ENCODE data around the gene GABRB1. TPM values are rescaled to one million over a fixed set of nuclear protein-coding genes. Genes with fewer than 3 reads are reported as not detected.

Gene GABRB1
- total RNA-seq, 4 donors from 2014 or later = not detected

DNA sequence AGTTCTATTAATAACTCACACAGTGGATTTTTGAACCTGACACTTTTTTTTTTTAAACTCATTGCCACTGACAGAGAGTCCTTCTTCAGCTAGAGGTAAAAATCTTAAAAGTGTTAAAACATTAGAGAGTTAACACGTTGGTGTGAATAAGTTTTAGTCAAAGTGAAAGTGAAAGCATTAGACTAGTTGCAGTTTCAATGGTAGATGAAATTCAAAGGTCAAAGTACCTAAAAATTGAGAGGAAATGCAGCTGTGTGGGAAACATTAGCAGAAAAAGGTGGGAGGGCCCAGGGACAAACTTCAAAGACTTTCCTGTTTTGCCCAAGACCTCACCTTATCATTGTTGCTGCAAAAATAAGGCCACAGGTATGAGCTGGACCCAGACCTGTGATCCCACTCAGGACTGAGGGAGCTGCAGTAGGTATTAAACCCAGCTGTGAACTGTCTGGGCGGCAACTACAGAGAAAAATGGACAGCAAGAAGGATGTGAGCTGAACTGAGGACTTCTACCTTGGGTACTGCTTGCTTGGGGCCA is 20.4 kb upstream of the GABRB1 start:
- Histone ChIP-seq H3K36me3 (no peaks in the 10 kb centered on the region), H3K4me1 (peaks cover 0 to 8% (median 0%) of the 10 kb centered on the region in 3 donors), H3K4me3 (no peak overlapping the region), H3K27me3 (no peaks in the 10 kb centered on the region), H3K9me3 (no peaks in the 10 kb centered on the region), H3K27ac (no peak overlapping the region)
- TF ChIP-seq EP300 (IDR thresholded peaks at IDR 0.05) = no peak
- no peak for TF ChIP-seq POLR2A (IDR thresholded peaks at IDR 0.05)
- no peak for TF ChIP-seq POLR2AphosphoS5 (IDR thresholded peaks at IDR 0.05)
- TF ChIP-seq, protein P1, sequence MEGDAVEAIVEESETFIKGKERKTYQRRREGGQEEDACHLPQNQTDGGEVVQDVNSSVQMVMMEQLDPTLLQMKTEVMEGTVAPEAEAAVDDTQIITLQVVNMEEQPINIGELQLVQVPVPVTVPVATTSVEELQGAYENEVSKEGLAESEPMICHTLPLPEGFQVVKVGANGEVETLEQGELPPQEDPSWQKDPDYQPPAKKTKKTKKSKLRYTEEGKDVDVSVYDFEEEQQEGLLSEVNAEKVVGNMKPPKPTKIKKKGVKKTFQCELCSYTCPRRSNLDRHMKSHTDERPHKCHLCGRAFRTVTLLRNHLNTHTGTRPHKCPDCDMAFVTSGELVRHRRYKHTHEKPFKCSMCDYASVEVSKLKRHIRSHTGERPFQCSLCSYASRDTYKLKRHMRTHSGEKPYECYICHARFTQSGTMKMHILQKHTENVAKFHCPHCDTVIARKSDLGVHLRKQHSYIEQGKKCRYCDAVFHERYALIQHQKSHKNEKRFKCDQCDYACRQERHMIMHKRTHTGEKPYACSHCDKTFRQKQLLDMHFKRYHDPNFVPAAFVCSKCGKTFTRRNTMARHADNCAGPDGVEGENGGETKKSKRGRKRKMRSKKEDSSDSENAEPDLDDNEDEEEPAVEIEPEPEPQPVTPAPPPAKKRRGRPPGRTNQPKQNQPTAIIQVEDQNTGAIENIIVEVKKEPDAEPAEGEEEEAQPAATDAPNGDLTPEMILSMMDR (IDR thresholded peaks at IDR 0.05) = no peak
- 29 to 53% methylated on average over 1 to 2 of the region's 2 CpGs for WGBS, 2 donors (ENCODE audit: low coverage in 1 of 2)
- no peak for ATAC-seq

DNA sequence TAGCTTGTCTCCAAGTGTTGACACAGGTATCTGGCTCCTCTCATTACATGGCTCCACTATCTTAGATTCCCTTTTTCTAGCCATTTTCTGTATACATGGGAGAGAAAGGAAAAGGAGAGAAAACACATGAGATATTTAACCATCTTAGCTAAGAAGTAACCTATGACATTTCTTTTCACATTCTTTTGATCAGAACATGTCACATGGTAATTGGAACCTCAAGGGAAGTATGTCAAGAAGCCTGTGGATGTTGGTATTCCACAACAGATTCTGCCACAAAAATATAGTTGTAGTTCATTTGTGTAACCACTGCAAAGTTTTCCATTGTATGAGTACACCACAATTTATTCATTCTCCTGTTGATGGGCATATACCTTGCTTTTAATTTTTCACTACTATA is 18.7 kb upstream of the GABRB1 start:
- Histone ChIP-seq H3K27me3 (no peaks in the 10 kb centered on the region), H3K4me3 (no peak overlapping the region), H3K27ac (no peak overlapping the region), H3K36me3 (no peaks in the 10 kb centered on the region), H3K9me3 (no peaks in the 10 kb centered on the region), H3K4me1 (peaks cover 0 to 8% (median 0%) of the 10 kb centered on the region in 3 donors)
- no peak for TF ChIP-seq POLR2A (IDR thresholded peaks at IDR 0.05)
- TF ChIP-seq, protein P1 (IDR thresholded peaks at IDR 0.05) = no peak
- no peak for TF ChIP-seq EP300 (IDR thresholded peaks at IDR 0.05)
- no peak for TF ChIP-seq POLR2AphosphoS5 (IDR thresholded peaks at IDR 0.05)
- no peak for ATAC-seq

DNA sequence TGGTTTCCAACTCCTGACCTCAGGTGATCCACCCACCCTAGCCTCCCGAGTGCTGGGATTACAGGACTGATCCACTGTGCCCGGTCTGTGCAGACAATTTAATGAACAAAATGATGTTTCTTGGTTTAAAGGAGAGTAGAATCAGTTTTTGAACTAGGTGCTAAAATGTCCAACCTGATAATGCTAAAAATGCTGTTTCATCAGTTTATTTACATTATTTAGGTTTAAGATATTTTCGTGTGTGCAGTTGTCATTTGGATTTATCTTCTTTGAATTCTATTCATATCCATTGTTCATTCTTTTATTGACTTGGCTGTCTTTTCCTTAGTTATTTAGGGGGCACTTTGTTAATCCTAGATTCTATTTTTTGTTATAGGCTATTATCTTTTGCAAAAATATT is 18.0 kb upstream of the GABRB1 start:
- ATAC-seq = no peak
- Histone ChIP-seq H3K4me3 (no peak overlapping the region), H3K27ac (no peak overlapping the region), H3K27me3 (no peaks in the 10 kb centered on the region), H3K4me1 (peaks cover 0 to 8% (median 0%) of the 10 kb centered on the region in 3 donors), H3K36me3 (no peaks in the 10 kb centered on the region), H3K9me3 (no peaks in the 10 kb centered on the region)
- 69 to 84% methylated on average over 3 of the region's 3 CpGs for WGBS, 2 donors (ENCODE audit: low coverage in 1 of 2)
- no peak for TF ChIP-seq EP300 (IDR thresholded peaks at IDR 0.05)
- TF ChIP-seq POLR2A (IDR thresholded peaks at IDR 0.05) = no peak
- TF ChIP-seq, protein P1 (IDR thresholded peaks at IDR 0.05) = no peak
- TF ChIP-seq POLR2AphosphoS5 (IDR thresholded peaks at IDR 0.05) = no peak

DNA sequence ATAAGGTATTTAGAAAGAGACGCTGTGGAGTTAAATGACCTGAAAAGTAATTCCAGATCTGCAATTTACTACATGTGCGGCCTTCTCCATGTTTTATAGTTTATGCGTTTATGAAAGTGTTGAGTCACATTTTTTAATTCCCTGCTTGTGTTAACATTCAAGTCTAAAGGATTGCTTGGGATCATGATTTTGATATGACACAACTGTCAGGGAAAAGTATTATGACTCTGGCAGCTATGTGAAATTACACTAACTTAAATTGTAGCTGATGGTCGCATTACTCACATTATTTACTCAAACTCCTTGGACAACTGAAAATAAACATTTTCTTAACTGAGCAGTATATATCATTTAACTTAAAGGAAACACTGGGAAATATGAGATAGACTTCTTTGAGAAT is 14.3 kb upstream of the GABRB1 start:
- ATAC-seq = no peak
- Histone ChIP-seq H3K27ac (no peak overlapping the region), H3K36me3 (no peaks in the 10 kb centered on the region), H3K4me1 (no peaks in the 10 kb centered on the region), H3K27me3 (no peaks in the 10 kb centered on the region), H3K4me3 (no peak overlapping the region), H3K9me3 (no peaks in the 10 kb centered on the region)
- no peak for TF ChIP-seq POLR2AphosphoS5 (IDR thresholded peaks at IDR 0.05)
- TF ChIP-seq, protein P1 (IDR thresholded peaks at IDR 0.05) = no peak
- TF ChIP-seq EP300 (IDR thresholded peaks at IDR 0.05) = no peak
- no peak for TF ChIP-seq POLR2A (IDR thresholded peaks at IDR 0.05)
- WGBS, 2 donors (ENCODE audit: low coverage in 1 of 2) = 45 to 46% methylated on average over 4 of the region's 4 CpGs

DNA sequence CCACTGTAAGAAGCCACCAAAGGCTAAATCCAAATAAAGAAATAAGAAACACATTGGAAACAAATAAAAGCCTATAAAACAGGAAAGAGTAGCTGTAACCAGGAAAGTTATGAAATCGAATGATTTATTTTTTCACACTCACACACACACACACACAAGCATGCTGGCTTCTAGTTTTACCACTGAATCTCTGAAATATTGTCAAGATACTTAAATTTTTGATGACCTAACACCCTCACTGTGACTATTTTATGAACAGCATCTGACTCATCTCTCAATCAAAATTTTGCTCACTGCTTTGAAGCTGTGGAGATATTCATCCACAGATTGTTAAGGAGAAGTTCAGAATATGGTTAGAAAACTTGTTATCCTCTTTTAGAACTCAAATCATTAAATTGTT is 13.9 kb upstream of the GABRB1 start:
- H3K4me3 ChIP-seq = no peak overlapping the region
- TF ChIP-seq POLR2A (IDR thresholded peaks at IDR 0.05) (no peak), EP300 (IDR thresholded peaks at IDR 0.05) (no peak), POLR2AphosphoS5 (IDR thresholded peaks at IDR 0.05) (no peak)
- TF ChIP-seq, protein P1 (IDR thresholded peaks at IDR 0.05) = no peak
- no peaks in the 10 kb centered on the region for H3K9me3 ChIP-seq
- no peaks in the 10 kb centered on the region for H3K27me3 ChIP-seq
- no peak overlapping the region for H3K27ac ChIP-seq
- H3K4me1 ChIP-seq = no peaks in the 10 kb centered on the region
- no peaks in the 10 kb centered on the region for H3K36me3 ChIP-seq
- ATAC-seq = no peak
- WGBS, 2 donors (ENCODE audit: low coverage in 1 of 2) = 56 to 63% methylated on average over 1 of the region's 1 CpG
